GM23338 (cell line): Measurements from ENCODE around the gene EXOSC7. TPM values are rescaled to one million over a fixed set of nuclear protein-coding genes. Genes with fewer than 3 reads are reported as not detected.

Experiments used
- ATAC-seq: fragments of 200-7000 bp; cut with Tn5 transposase; 3 replicates; pipeline ENCODE4 v1.9.1; 2020
- DNase-seq: peaks from one replicate; pipeline ENCODE4 v3.0.0-alpha.2; 2015; ENCODE audit warnings: low spot score
- H2AFZ ChIP-seq: fragments of 200-600 bp; sonication (generic); 2 replicates; pipeline ENCODE4 v1.8.0; 2016; ENCODE audit warnings: antibody characterized with exemption, mild to moderate bottlenecking, moderate library complexity
- H3F3A ChIP-seq: fragments of 200-600 bp; sonication (generic); replicated peaks from 2 replicates; pipeline ENCODE4 v1.8.0; 2017; ENCODE audit warnings: antibody characterized with exemption, mixed run types, low read depth
- H3K27ac ChIP-seq: fragments of 200-600 bp; sonication (generic); 2 replicates; pipeline ENCODE4 v1.6.1; 2016; ENCODE audit warnings: low read depth
- H3K27me3 ChIP-seq: fragments of 200-600 bp; sonication (generic); 2 replicates; pipeline ENCODE4 v1.8.0; 2016; ENCODE audit warnings: mild to moderate bottlenecking, mixed run types, moderate library complexity; ENCODE audit not compliant: insufficient read depth
- H3K36me3 ChIP-seq: fragments of 200-600 bp; sonication (generic); 2 replicates; pipeline ENCODE4 v1.8.0; 2016; ENCODE audit warnings: mild to moderate bottlenecking; ENCODE audit not compliant: insufficient read depth
- H3K4me1 ChIP-seq: fragments of 200-600 bp; sonication (generic); 2 replicates; pipeline ENCODE4 v1.8.0; 2016; ENCODE audit warnings: mild to moderate bottlenecking, moderate library complexity; ENCODE audit not compliant: insufficient read depth
- H3K4me2 ChIP-seq: fragments of 200-600 bp; sonication (generic); 2 replicates; pipeline ENCODE4 v1.7.1; 2017; ENCODE audit warnings: mixed run types
- H3K4me3 ChIP-seq: fragments of 200-600 bp; sonication (generic); 2 replicates; pipeline ENCODE4 v1.6.1; 2016; ENCODE audit warnings: mixed run types
- H3K79me2 ChIP-seq: fragments of 200-600 bp; sonication (generic); replicated peaks from 2 replicates; pipeline ENCODE4 v1.8.0; 2017; ENCODE audit warnings: mild to moderate bottlenecking; ENCODE audit not compliant: insufficient read depth
- H3K9me2 ChIP-seq: fragments of 200-600 bp; sonication (generic); 2 replicates; pipeline ENCODE4 v1.8.0; 2017; ENCODE audit not compliant: insufficient read depth
- H4K20me1 ChIP-seq: fragments of 200-600 bp; sonication (generic); replicated peaks from 2 replicates; pipeline ENCODE4 v1.8.0; 2017; ENCODE audit warnings: mild to moderate bottlenecking; ENCODE audit not compliant: insufficient read depth
- H3K27ac Mint-ChIP-seq: 2 replicates; pipeline ENCODE4 v1.8.0; 2020; ENCODE audit warnings: inconsistent platforms, mild to moderate bottlenecking, moderate library complexity, mixed read lengths
- H3K27me3 Mint-ChIP-seq: 3 replicates; pipeline ENCODE4 v1.8.0; 2022; ENCODE audit warnings: low read depth, mild to moderate bottlenecking, moderate library complexity, mixed read lengths, inconsistent platforms; ENCODE audit not compliant: insufficient read depth, poor library complexity
- H3K36me3 Mint-ChIP-seq: 3 replicates; pipeline ENCODE4 v1.8.0; 2021; ENCODE audit warnings: low read depth, mild to moderate bottlenecking, inconsistent platforms, moderate library complexity, mixed read lengths
- H3K4me1 Mint-ChIP-seq: 3 replicates; pipeline ENCODE4 v1.8.0; 2020; ENCODE audit warnings: mild to moderate bottlenecking, inconsistent platforms, mixed read lengths
- H3K4me3 Mint-ChIP-seq: 3 replicates; pipeline ENCODE4 v1.8.0; 2021; ENCODE audit warnings: moderate library complexity, mild to moderate bottlenecking, inconsistent platforms, mixed read lengths
- H3K9me3 Mint-ChIP-seq: 3 replicates; pipeline ENCODE4 v1.8.0; 2020; ENCODE audit warnings: moderate library complexity, mild to moderate bottlenecking, inconsistent platforms, mixed read lengths
- CREB1 ChIP-seq: fragments of 250-450 bp; sonication (Bioruptor Pico); IDR thresholded peaks from 2 replicates; pipeline ENCODE4 v1.5.0; 2020; ENCODE audit warnings: low read depth, mild to moderate bottlenecking, moderate library complexity
- EZH2 ChIP-seq: fragments of 200-600 bp; sonication (generic); IDR thresholded peaks from one replicate; pipeline ENCODE4 v1.8.0; 2017; ENCODE audit warnings: antibody characterized with exemption, mild to moderate bottlenecking, low read depth; ENCODE audit not compliant: unreplicated experiment
- EZH2phosphoT487 ChIP-seq: fragments of 200-600 bp; sonication (generic); IDR thresholded peaks from one replicate; pipeline ENCODE4 v1.8.1; 2018; ENCODE audit warnings: antibody characterized with exemption; ENCODE audit not compliant: unreplicated experiment
- JUNB ChIP-seq: IDR thresholded peaks from one replicate; pipeline ENCODE4 v1.6.1; 2016; ENCODE audit warnings: antibody characterized with exemption; ENCODE audit not compliant: unreplicated experiment
- NANOG ChIP-seq: IDR thresholded peaks from 2 replicates; pipeline ENCODE4 v1.6.1; 2016; ENCODE audit warnings: antibody characterized with exemption, borderline replicate concordance
- POLR2AphosphoS5 ChIP-seq: IDR thresholded peaks from 2 replicates; pipeline ENCODE4 v1.6.1; 2016; ENCODE audit warnings: antibody characterized with exemption, low read depth
- STAT1 ChIP-seq: IDR thresholded peaks from one replicate; pipeline ENCODE4 v1.6.1; 2016; ENCODE audit warnings: antibody characterized with exemption; ENCODE audit not compliant: unreplicated experiment
- ZNF114 ChIP-seq: fragments of 250-450 bp; sonication (Bioruptor Pico); IDR thresholded peaks from 2 replicates; pipeline ENCODE4 v1.5.0; 2020; ENCODE audit warnings: mild to moderate bottlenecking, moderate library complexity
- polyA plus RNA-seq: library from polyadenylated mRNA; unstranded; fragments of >200 nt; fragmentation: Nextera tagmentation; extraction: Ambion mirVana; gene quantifications from 2 replicates; pipeline ENCODE4 v1.2.1, GENCODE V29; 2016
- total RNA-seq: library from RNA; depleted of rRNA; stranded (reverse); fragments of >200 nt; shearing (Covaris generic); gene quantifications from 2 replicates; pipeline ENCODE4 v1.2.3, GENCODE V29; 2014
- TF ChIP-seq, protein P1 (sequence below): IDR thresholded peaks from 2 replicates; pipeline ENCODE4 v1.6.1; 2016; ENCODE audit warnings: antibody characterized with exemption
- TF ChIP-seq, protein P2 (sequence below): IDR thresholded peaks from one replicate; pipeline ENCODE4 v1.6.1; 2018; ENCODE audit warnings: antibody characterized with exemption; ENCODE audit not compliant: unreplicated experiment

EXOSC7 gene
- total and polyA plus RNA-seq, 2 experiments from 2014 or later, result 84.8 to 120 TPM

DNA sequence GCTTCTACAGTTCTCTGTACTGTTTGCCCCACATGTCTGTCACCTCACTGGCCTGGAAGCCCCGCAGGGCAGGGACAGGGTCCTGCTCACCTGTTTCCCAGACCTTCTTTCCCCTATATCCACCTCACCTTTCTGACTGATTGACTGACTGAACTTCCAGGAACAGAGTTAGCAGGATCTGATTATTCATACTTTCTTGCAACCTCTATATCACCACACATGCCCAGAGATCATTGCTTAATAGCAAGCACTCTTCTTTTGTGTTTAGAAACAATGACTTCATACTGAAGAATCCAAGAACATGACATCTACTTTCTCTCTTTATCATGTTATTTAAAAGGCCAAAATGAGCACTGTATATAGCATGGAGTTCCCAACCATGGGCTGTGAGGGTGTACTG, 32.1 kb downstream of the EXOSC7 start:
- H3F3A ChIP-seq, result no peaks in the 10 kb centered on the region
- H3K36me3 Mint-ChIP-seq, result peaks cover 74% of the 10 kb centered on the region
- ATAC-seq (no peak), DNase-seq (no peak)
- H3K79me2 ChIP-seq, result no peaks in the 10 kb centered on the region; the same call in 1 of the 2 replicates
- no peak overlapping the region for H2AFZ ChIP-seq
- peaks cover 5% of the 10 kb centered on the region; the same call in 1 of the 2 replicates for H4K20me1 ChIP-seq
- H3K4me1 Mint-ChIP-seq, result no peaks in the 10 kb centered on the region
- no peaks in the 10 kb centered on the region for H3K4me1 ChIP-seq
- TF ChIP-seq EZH2, result no peak
- no peak for TF ChIP-seq NANOG
- no peak overlapping the region for H3K4me2 ChIP-seq
- no peak overlapping the region for H3K4me3 ChIP-seq
- no peaks in the 10 kb centered on the region for H3K27me3 ChIP-seq
- peaks cover 1% of the 10 kb centered on the region for H3K27me3 Mint-ChIP-seq
- no peak overlapping the region for H3K4me3 Mint-ChIP-seq
- peaks cover 34% of the 10 kb centered on the region for H3K36me3 ChIP-seq
- H3K27ac Mint-ChIP-seq, result no peak overlapping the region
- no peak overlapping the region for H3K27ac ChIP-seq
- H3K9me2 ChIP-seq, result no peaks in the 10 kb centered on the region
- H3K9me3 Mint-ChIP-seq, result peaks cover 10% of the 10 kb centered on the region

GRCh38 chr3:45009868-45010267, 33.8 kb downstream of the EXOSC7 start:
- Histone ChIP-seq H3K4me3 (no peak overlapping the region), H3K27me3 (no peaks in the 10 kb centered on the region), H3K27ac (no peak overlapping the region), H3K36me3 (peaks cover 28% of the 10 kb centered on the region), H2AFZ (no peak overlapping the region), H3F3A (no peaks in the 10 kb centered on the region), H3K4me2 (no peak overlapping the region), H3K4me1 (no peaks in the 10 kb centered on the region), H3K79me2 (no peaks in the 10 kb centered on the region; the same call in 1 of the 2 replicates), H3K9me2 (0 out of 2 replicates have a peak, but pooled peaks cover 3% of the 10 kb centered on the region), H4K20me1 (peaks cover 5% of the 10 kb centered on the region)
- TF ChIP-seq EZH2phosphoT487 (no peak), POLR2AphosphoS5 (no peak), CREB1 (CRISPR knock-in tag) (no peak)
- Mint-ChIP-seq H3K27ac (no peak overlapping the region), H3K27me3 (peaks cover 1% of the 10 kb centered on the region), H3K36me3 (peaks cover 61% of the 10 kb centered on the region), H3K9me3 (peaks cover 1% of the 10 kb centered on the region), H3K4me3 (no peak overlapping the region), H3K4me1 (no peaks in the 10 kb centered on the region)
- DNase-seq (no peak), ATAC-seq (no peak)

DNA sequence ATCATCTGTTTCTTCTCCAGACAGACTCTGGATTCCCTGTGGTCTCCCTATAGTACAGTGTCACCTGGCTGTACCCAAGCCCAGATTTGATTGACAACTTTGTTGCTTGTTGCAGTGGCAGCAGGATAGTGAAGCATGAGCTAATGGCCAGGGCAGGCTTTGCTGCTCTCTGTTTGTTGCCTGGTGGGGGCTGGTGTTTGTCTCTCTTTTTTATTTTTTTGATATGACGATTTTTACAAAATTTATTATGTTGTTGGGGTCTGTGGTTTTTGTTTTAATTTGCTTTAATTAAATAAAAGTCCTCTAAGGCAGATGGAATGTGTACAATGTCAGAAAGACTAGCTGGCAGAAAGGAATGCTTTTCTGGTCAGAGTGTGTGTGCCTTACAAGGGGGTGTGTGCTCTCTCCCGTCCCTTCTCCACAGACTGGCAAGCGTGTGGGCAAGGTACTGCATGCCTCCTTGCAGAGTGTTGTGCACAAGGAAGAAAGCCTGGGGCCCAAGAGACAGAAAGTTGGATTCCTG, 34.8 kb downstream of the EXOSC7 start:
- no peaks in the 10 kb centered on the region for H3K27me3 ChIP-seq
- H3K27ac ChIP-seq, result no peak overlapping the region
- ATAC-seq (no peak), DNase-seq (no peak)
- no peak overlapping the region for H2AFZ ChIP-seq
- H3F3A ChIP-seq, result no peaks in the 10 kb centered on the region
- H3K4me1 Mint-ChIP-seq, result no peaks in the 10 kb centered on the region
- 0 out of 2 replicates have a peak, but pooled peaks cover 3% of the 10 kb centered on the region for H3K9me2 ChIP-seq
- peaks cover 56% of the 10 kb centered on the region for H3K36me3 Mint-ChIP-seq
- H4K20me1 ChIP-seq, result peaks cover 5% of the 10 kb centered on the region
- H3K27ac Mint-ChIP-seq, result no peak overlapping the region
- peaks cover 20% of the 10 kb centered on the region for H3K36me3 ChIP-seq
- peaks cover 1% of the 10 kb centered on the region for H3K27me3 Mint-ChIP-seq
- no peak overlapping the region for H3K4me3 Mint-ChIP-seq
- no peaks in the 10 kb centered on the region for H3K9me3 Mint-ChIP-seq
- TF ChIP-seq JUNB (no peak), STAT1 (no peak), CREB1 (CRISPR knock-in tag) (no peak), NANOG (no peak), ZNF114 (CRISPR knock-in tag) (no peak)
- TF ChIP-seq, protein P1, sequence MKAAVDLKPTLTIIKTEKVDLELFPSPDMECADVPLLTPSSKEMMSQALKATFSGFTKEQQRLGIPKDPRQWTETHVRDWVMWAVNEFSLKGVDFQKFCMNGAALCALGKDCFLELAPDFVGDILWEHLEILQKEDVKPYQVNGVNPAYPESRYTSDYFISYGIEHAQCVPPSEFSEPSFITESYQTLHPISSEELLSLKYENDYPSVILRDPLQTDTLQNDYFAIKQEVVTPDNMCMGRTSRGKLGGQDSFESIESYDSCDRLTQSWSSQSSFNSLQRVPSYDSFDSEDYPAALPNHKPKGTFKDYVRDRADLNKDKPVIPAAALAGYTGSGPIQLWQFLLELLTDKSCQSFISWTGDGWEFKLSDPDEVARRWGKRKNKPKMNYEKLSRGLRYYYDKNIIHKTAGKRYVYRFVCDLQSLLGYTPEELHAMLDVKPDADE, result no peak
- TF ChIP-seq, protein P2, sequence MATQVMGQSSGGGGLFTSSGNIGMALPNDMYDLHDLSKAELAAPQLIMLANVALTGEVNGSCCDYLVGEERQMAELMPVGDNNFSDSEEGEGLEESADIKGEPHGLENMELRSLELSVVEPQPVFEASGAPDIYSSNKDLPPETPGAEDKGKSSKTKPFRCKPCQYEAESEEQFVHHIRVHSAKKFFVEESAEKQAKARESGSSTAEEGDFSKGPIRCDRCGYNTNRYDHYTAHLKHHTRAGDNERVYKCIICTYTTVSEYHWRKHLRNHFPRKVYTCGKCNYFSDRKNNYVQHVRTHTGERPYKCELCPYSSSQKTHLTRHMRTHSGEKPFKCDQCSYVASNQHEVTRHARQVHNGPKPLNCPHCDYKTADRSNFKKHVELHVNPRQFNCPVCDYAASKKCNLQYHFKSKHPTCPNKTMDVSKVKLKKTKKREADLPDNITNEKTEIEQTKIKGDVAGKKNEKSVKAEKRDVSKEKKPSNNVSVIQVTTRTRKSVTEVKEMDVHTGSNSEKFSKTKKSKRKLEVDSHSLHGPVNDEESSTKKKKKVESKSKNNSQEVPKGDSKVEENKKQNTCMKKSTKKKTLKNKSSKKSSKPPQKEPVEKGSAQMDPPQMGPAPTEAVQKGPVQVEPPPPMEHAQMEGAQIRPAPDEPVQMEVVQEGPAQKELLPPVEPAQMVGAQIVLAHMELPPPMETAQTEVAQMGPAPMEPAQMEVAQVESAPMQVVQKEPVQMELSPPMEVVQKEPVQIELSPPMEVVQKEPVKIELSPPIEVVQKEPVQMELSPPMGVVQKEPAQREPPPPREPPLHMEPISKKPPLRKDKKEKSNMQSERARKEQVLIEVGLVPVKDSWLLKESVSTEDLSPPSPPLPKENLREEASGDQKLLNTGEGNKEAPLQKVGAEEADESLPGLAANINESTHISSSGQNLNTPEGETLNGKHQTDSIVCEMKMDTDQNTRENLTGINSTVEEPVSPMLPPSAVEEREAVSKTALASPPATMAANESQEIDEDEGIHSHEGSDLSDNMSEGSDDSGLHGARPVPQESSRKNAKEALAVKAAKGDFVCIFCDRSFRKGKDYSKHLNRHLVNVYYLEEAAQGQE, result no peak
- H3K4me3 ChIP-seq, result no peak overlapping the region
- no peaks in the 10 kb centered on the region for H3K79me2 ChIP-seq
- H3K4me1 ChIP-seq, result no peaks in the 10 kb centered on the region
- no peak overlapping the region for H3K4me2 ChIP-seq
